GM12891 (cell line): ENCODE data around the gene SUSD5.

Experiments used
- PAX5 ChIP-seq: IDR thresholded peaks from 2 replicates; pipeline ENCODE4 v1.6.1; 2011; ENCODE audit warnings: low read length, moderate library complexity, mild to moderate bottlenecking; ENCODE audit not compliant: insufficient read depth, severe bottlenecking
- POLR2A ChIP-seq: IDR thresholded peaks from 2 replicates; pipeline ENCODE4 v1.6.1; 2011; ENCODE audit warnings: low read depth, low read length, control low read depth
- POLR2AphosphoS5 ChIP-seq: IDR thresholded peaks from 2 replicates; pipeline ENCODE4 v1.6.1; 2011; ENCODE audit warnings: low read depth, low read length, control low read depth

DNA sequence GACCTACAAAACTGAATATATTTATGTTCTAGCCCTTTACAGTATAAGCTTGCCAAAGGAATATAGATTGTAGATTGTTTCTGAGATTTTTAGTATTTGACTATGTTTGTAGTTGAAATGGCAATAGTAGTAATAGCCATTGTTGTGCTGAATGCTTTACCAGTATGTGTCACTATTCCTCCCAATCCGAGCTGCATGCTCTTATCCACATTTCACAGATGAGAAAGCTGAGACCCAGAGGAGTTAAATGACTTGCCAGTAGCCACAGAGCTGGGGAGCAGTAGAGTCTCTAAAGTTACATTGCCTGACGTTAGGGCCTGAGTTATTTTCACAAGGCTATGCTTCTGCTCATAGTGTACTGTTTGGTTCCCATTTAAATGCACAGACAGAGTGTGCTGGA, 118.4 kb downstream of the SUSD5 start:
- TF ChIP-seq POLR2A (no peak), POLR2AphosphoS5 (no peak), PAX5 (no peak)
